ENCODE data around the gene PRKAG2.
"Not testable (repeated sequence)": the region's sequence is repeated elsewhere in the genome, so short reads cannot be mapped to it uniquely, and the experiment has no call there.

The PRKAG2 gene

GRCh38 chr7:151581741-151582140, 295.2 kb downstream of the PRKAG2 start:
- Mint-ChIP-seq H3K27me3 (ENCODE audit: low read depth) (no peaks in the 10 kb centered on the region), H3K27ac (no peak overlapping the region), H3K4me3 (no peak overlapping the region), H3K4me1 (ENCODE audit: low read depth) (peaks cover 3% of the 10 kb centered on the region), H3K36me3 (ENCODE audit: low read depth) (peaks cover 6% of the 10 kb centered on the region), H3K9me3 (peaks cover 24% of the 10 kb centered on the region)
- DNase-seq (ENCODE audit: low spot score) = no peak

GRCh38 chr7:151579644-151580043, 297.3 kb downstream of the PRKAG2 start:
- H3K36me3 Mint-ChIP-seq (ENCODE audit: low read depth) = peaks cover 6% of the 10 kb centered on the region
- no peaks in the 10 kb centered on the region for H3K4me1 Mint-ChIP-seq (ENCODE audit: low read depth)
- DNase-seq (ENCODE audit: low spot score) = no peak
- H3K4me3 Mint-ChIP-seq = no peak overlapping the region
- H3K27me3 Mint-ChIP-seq (ENCODE audit: low read depth) = no peaks in the 10 kb centered on the region
- H3K9me3 Mint-ChIP-seq = peaks cover 24% of the 10 kb centered on the region
- H3K27ac Mint-ChIP-seq = no peak overlapping the region

GRCh38 chr7:151575410-151575809, 301.5 kb downstream of the PRKAG2 start:
- H3K4me1 Mint-ChIP-seq (ENCODE audit: low read depth) = no peaks in the 10 kb centered on the region
- H3K27ac Mint-ChIP-seq = no peak overlapping the region
- DNase-seq (ENCODE audit: low spot score) = no peak
- no peaks in the 10 kb centered on the region for H3K27me3 Mint-ChIP-seq (ENCODE audit: low read depth)
- no peak overlapping the region for H3K4me3 Mint-ChIP-seq
- H3K36me3 Mint-ChIP-seq (ENCODE audit: low read depth) = peaks cover 6% of the 10 kb centered on the region
- peaks cover 19% of the 10 kb centered on the region for H3K9me3 Mint-ChIP-seq

GRCh38 chr7:151573046-151573445, 303.9 kb downstream of the PRKAG2 start:
- not testable (repeated sequence) for H3K27ac Mint-ChIP-seq; H3K4me1 Mint-ChIP-seq (ENCODE audit: low read depth); DNase-seq (ENCODE audit: low spot score); H3K9me3 Mint-ChIP-seq; H3K36me3 Mint-ChIP-seq (ENCODE audit: low read depth); H3K4me3 Mint-ChIP-seq; H3K27me3 Mint-ChIP-seq (ENCODE audit: low read depth)

- H3K9me3 Mint-ChIP-seq = no peaks in the 10 kb centered on the region
- no peaks in the 10 kb centered on the region for H3K4me1 Mint-ChIP-seq (ENCODE audit: low read depth)
- H3K27me3 Mint-ChIP-seq (ENCODE audit: low read depth) = no peaks in the 10 kb centered on the region
- H3K36me3 Mint-ChIP-seq (ENCODE audit: low read depth) = no peaks in the 10 kb centered on the region
- H3K4me3 Mint-ChIP-seq = no peak overlapping the region
- no peak for DNase-seq (ENCODE audit: low spot score)
- H3K27ac Mint-ChIP-seq = no peak overlapping the region
Measured at GRCh38 chr7:151572136-151572535, 304.8 kb downstream of the PRKAG2 start.

GRCh38 chr7:151571471-151571870, 305.4 kb downstream of the PRKAG2 start:
- Mint-ChIP-seq H3K36me3 (ENCODE audit: low read depth) (no peaks in the 10 kb centered on the region), H3K27me3 (ENCODE audit: low read depth) (no peaks in the 10 kb centered on the region), H3K4me1 (ENCODE audit: low read depth) (no peaks in the 10 kb centered on the region), H3K9me3 (no peaks in the 10 kb centered on the region), H3K4me3 (no peak overlapping the region), H3K27ac (no peak overlapping the region)
- DNase-seq (ENCODE audit: low spot score) = no peak

GRCh38 chr7:151570366-151570915, 306.5 kb downstream of the PRKAG2 start:
- H3K27ac Mint-ChIP-seq = no peak overlapping the region
- no peak overlapping the region for H3K4me3 Mint-ChIP-seq
- DNase-seq (ENCODE audit: low spot score) = no peak

GRCh38 chr7:151568956-151569940, 307.7 kb downstream of the PRKAG2 start:
- H3K9me3 Mint-ChIP-seq = no peaks in the 10 kb centered on the region
- H3K27ac Mint-ChIP-seq = no peak overlapping the region
- no peaks in the 10 kb centered on the region for H3K27me3 Mint-ChIP-seq (ENCODE audit: low read depth)
- DNase-seq (ENCODE audit: low spot score) = no peak
- H3K4me3 Mint-ChIP-seq = no peak overlapping the region
- peaks cover 2% of the 10 kb centered on the region for H3K36me3 Mint-ChIP-seq (ENCODE audit: low read depth)
- H3K4me1 Mint-ChIP-seq (ENCODE audit: low read depth) = no peaks in the 10 kb centered on the region

More at GRCh38 chr7:151570366-151570915, 306.5 kb downstream of the PRKAG2 start:
- H3K4me1 Mint-ChIP-seq (ENCODE audit: low read depth) = no peaks in the 10 kb centered on the region
- H3K9me3 Mint-ChIP-seq = no peaks in the 10 kb centered on the region
- H3K36me3 Mint-ChIP-seq (ENCODE audit: low read depth) = peaks cover 1% of the 10 kb centered on the region
- H3K27me3 Mint-ChIP-seq (ENCODE audit: low read depth) = no peaks in the 10 kb centered on the region

GRCh38 chr7:151566897-151567320, 310.0 kb downstream of the PRKAG2 start:
- Mint-ChIP-seq H3K36me3 (ENCODE audit: low read depth) (peaks cover 2% of the 10 kb centered on the region), H3K27me3 (ENCODE audit: low read depth) (no peaks in the 10 kb centered on the region), H3K9me3 (no peaks in the 10 kb centered on the region), H3K4me3 (no peak overlapping the region), H3K4me1 (ENCODE audit: low read depth) (no peaks in the 10 kb centered on the region), H3K27ac (no peak overlapping the region)
- no peak for DNase-seq (ENCODE audit: low spot score)

- Mint-ChIP-seq H3K36me3 (ENCODE audit: low read depth) (peaks cover 2% of the 10 kb centered on the region), H3K9me3 (no peaks in the 10 kb centered on the region), H3K4me1 (ENCODE audit: low read depth) (no peaks in the 10 kb centered on the region), H3K4me3 (no peak overlapping the region), H3K27me3 (ENCODE audit: low read depth) (no peaks in the 10 kb centered on the region), H3K27ac (no peak overlapping the region)
- DNase-seq (ENCODE audit: low spot score) = no peak
Measured at GRCh38 chr7:151565541-151565940, 311.4 kb downstream of the PRKAG2 start.

GRCh38 chr7:151560243-151560642, 316.7 kb downstream of the PRKAG2 start:
- no peak overlapping the region for H3K4me3 Mint-ChIP-seq
- no peaks in the 10 kb centered on the region for H3K36me3 Mint-ChIP-seq (ENCODE audit: low read depth)
- H3K4me1 Mint-ChIP-seq (ENCODE audit: low read depth) = peaks cover 8% of the 10 kb centered on the region
- no peaks in the 10 kb centered on the region for H3K9me3 Mint-ChIP-seq
- no peak for DNase-seq (ENCODE audit: low spot score)
- H3K27me3 Mint-ChIP-seq (ENCODE audit: low read depth) = no peaks in the 10 kb centered on the region
- H3K27ac Mint-ChIP-seq = peak overlapping the region; percentile 7

- DNase-seq (ENCODE audit: low spot score) = no peak
- Mint-ChIP-seq H3K36me3 (ENCODE audit: low read depth) (no peaks in the 10 kb centered on the region), H3K4me1 (ENCODE audit: low read depth) (peaks cover 8% of the 10 kb centered on the region), H3K27me3 (ENCODE audit: low read depth) (no peaks in the 10 kb centered on the region), H3K4me3 (no peak overlapping the region), H3K9me3 (no peaks in the 10 kb centered on the region), H3K27ac (peak overlapping the region; percentile 7)
Measured at GRCh38 chr7:151559557-151560183, 317.2 kb downstream of the PRKAG2 start.

- no peak overlapping the region for H3K27ac Mint-ChIP-seq
- peaks cover 8% of the 10 kb centered on the region for H3K4me1 Mint-ChIP-seq (ENCODE audit: low read depth)
- no peaks in the 10 kb centered on the region for H3K36me3 Mint-ChIP-seq (ENCODE audit: low read depth)
- DNase-seq (ENCODE audit: low spot score) = no peak
- no peaks in the 10 kb centered on the region for H3K27me3 Mint-ChIP-seq (ENCODE audit: low read depth)
- no peak overlapping the region for H3K4me3 Mint-ChIP-seq
- no peaks in the 10 kb centered on the region for H3K9me3 Mint-ChIP-seq
Measured at GRCh38 chr7:151558575-151558974, 318.3 kb downstream of the PRKAG2 start.

GRCh38 chr7:151556592-151556991, 320.3 kb downstream of the PRKAG2 start:
- Mint-ChIP-seq H3K9me3 (no peaks in the 10 kb centered on the region), H3K27ac (no peak overlapping the region), H3K4me1 (ENCODE audit: low read depth) (peaks cover 8% of the 10 kb centered on the region), H3K4me3 (no peak overlapping the region), H3K27me3 (ENCODE audit: low read depth) (peaks cover 3% of the 10 kb centered on the region), H3K36me3 (ENCODE audit: low read depth) (no peaks in the 10 kb centered on the region)
- no peak for DNase-seq (ENCODE audit: low spot score)

All from T-helper 2 cell treated with Interferon-gamma antibody and Interleukin-4, amounts not matched to agents 5 μg/mL and 100 μg/mL, for 36 hours (primary cell).